ENCODE data around the gene NPHP4. TPM values are rescaled to one million over a fixed set of nuclear protein-coding genes. Genes with fewer than 3 reads are reported as not detected.

The NPHP4 gene
- total and polyA plus RNA-seq, 10 of the 15 experiments (the other 5 are each of a cell fraction or from before 2014, with no cell fraction given) = 0.16 to 10.5 (median 3.1) TPM

GRCh38 chr1:6000444-6001288 lies 8.4 kb upstream of the NPHP4 start (continued):
- TF ChIP-seq BCLAF1 (IDR thresholded peaks at IDR 0.05) = no peak
- TF ChIP-seq E4F1 (IDR thresholded peaks at IDR 0.05; ENCODE audit: borderline replicate concordance, partially characterized antibody) = no peak

- DNase-seq (ENCODE audit: low read depth, low spot score) = no peak
- CTCF ChIA-PET = no interaction called here
- WGBS (ENCODE audit: insufficient coverage, insufficient replicate concordance, low lambda C conversion rate, missing lambda C conversion rate) = 90% methylated on average over 21 of the region's 28 CpGs
- TF ChIP-seq MXI1 (IDR thresholded peaks at IDR 0.05; ENCODE audit: low read depth, low read length) = no peak
- H3K4me2 ChIP-seq (ENCODE audit: control insufficient read depth, insufficient read depth) = no peak overlapping the region
- intact Hi-C loops (cut with micrococcal nuclease; ENCODE audit: unreplicated experiment) (no loop called here), in situ Hi-C loops (cut with MboI) (no loop called here)
- no peaks in the 10 kb centered on the region for H3K27me3 ChIP-seq (replicated peaks in 1 of 2; ENCODE audit: control insufficient read depth in 2 of 2, insufficient read depth in 2 of 2, low read length in 1 of 2)
- no peak overlapping the region for H3K4me3 ChIP-seq
- RAD21 ChIA-PET (ENCODE audit: unreplicated experiment) = no interaction called here
- no peak overlapping the region for H3K9ac ChIP-seq (ENCODE audit: control insufficient read depth, insufficient read depth, low read length)
- no peak overlapping the region for H3K27ac ChIP-seq (ENCODE audit: control insufficient read depth, insufficient read depth)
- H3K36me3 ChIP-seq (ENCODE audit: control insufficient read depth in 2 of 2, insufficient read depth in 2 of 2, low read length in 1 of 2) = peaks cover 3 to 4% of the 10 kb centered on the region in 2 experiments; a peak in 2 of 4 replicates
- no TSS peak for BruUV-seq (replicated peaks)
- H3K4me1 ChIP-seq (ENCODE audit: control insufficient read depth, insufficient read depth, low read length) = peaks cover 3% of the 10 kb centered on the region
- no peak for ATAC-seq
- POLR2A ChIA-PET = no interaction called here
- H4K20me1 ChIP-seq (ENCODE audit: control insufficient read depth, insufficient read depth) = no peaks in the 10 kb centered on the region
- H2AFZ ChIP-seq (ENCODE audit: control insufficient read depth, low read depth, low read length) = no peak overlapping the region
- SMC1A ChIA-PET (ENCODE audit: uncharacterized antibody, unreplicated experiment) = no interaction called here
- no peak for FAIRE-seq
- H3K9me3 ChIP-seq (replicated peaks; ENCODE audit: control insufficient read depth, insufficient read depth, low read length) = no peaks in the 10 kb centered on the region
- H3K79me2 ChIP-seq (ENCODE audit: control insufficient read depth, insufficient read depth, low read length) = peaks cover 8% of the 10 kb centered on the region
These were observed 7.7 kb upstream of the NPHP4 start for GRCh38 chr1:5999711-6000443.

Data from GM12878 (cell line).